Right renal cortex interstitium (tissue), 3 donors: ENCODE measurements around the gene ACKR3. TPM values are rescaled to one million over a fixed set of nuclear protein-coding genes. Genes with fewer than 3 reads are reported as not detected.

Experiments
- DNase-seq, 3 donors: peaks; one replicate each; pipeline ENCODE4 v3.0.0-alpha.2; 2013; ENCODE audit warnings: low read depth in 3 of 3, low spot score in 2 of 3
- polyA plus RNA-seq, 3 donors: library from polyadenylated mRNA; unstranded; fragments of 120-200 nt; gene quantifications; one replicate each; pipeline ENCODE4 v1.2.1, GENCODE V29; 2013; ENCODE audit not compliant: insufficient read length in 3 of 3

The ACKR3 gene
- polyA plus RNA-seq, 3 donors: 62.5 to 75.3 (median 72.7) TPM

DNA sequence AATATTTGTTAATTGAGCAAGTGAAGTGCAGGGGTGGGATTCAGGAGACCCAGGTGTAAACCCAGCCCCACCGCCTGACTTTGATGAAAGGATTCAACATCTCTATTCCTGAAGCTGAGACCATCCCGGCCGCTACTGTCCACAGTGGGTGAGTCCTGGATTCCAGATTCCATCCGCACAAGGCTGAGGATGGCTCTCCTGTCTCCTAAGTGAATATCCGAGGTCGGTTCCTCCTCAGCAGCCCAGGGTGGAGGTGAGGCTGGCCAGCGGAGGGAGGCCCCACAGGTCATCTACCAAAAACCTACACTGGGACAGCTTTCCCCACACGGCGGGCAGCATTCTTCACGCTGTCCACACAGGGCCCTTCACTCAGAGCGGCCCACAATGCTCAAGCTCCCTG, 57.6 kb downstream of the ACKR3 start:
- no peak for DNase-seq

DNA sequence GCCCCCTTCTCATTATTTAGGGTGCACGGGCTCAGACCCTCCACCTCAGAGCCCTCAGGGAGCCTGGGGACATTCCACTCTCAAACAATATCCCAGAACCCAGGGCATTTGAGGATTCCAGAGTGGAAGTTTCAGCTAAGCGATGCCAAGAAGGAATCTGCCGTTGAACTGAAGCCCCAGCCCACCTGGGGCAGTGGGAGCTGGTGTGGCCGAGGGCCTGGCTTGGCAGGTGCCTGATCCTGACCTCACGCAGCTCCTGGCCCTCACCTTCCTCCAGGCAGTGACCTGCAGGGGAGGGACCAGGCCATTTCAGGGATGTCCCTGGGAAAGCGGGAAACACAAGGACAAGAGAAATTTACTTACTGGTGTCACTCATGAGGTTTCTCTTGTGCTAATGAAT, 58.2 kb downstream of the ACKR3 start:
- DNase-seq: no peak

DNA sequence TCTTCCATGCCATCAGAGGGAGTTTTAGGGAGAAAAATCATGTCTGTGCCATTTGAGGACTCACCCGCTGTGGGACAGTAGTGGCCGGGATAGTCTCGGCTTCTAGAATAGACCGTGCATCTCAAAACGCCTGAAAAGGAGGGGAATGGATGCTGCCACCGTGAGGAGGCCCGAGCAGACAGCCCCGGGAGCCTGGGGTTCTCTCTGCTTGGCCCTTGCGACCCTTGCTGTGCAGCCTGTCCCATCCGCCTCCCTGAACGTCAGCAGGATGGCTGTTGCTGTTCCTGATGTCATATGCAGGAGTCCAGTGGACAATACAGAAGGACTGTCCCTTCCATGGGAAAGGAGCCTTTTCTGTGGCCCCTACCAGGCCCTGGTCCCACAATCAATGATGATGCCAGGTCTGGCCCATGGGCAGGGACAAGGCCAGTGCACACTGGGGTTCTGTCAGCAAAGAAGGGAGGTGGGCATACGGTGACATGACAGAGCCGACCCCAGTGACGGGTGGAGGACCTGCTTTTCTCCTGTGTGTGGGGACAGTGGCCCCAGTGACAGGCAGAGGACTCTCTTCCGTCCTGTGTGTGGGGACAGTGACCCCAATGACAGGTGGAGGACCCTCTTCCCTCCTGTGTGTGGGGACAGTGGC, 58.8 kb downstream of the ACKR3 start:
- DNase-seq: no peak

DNA sequence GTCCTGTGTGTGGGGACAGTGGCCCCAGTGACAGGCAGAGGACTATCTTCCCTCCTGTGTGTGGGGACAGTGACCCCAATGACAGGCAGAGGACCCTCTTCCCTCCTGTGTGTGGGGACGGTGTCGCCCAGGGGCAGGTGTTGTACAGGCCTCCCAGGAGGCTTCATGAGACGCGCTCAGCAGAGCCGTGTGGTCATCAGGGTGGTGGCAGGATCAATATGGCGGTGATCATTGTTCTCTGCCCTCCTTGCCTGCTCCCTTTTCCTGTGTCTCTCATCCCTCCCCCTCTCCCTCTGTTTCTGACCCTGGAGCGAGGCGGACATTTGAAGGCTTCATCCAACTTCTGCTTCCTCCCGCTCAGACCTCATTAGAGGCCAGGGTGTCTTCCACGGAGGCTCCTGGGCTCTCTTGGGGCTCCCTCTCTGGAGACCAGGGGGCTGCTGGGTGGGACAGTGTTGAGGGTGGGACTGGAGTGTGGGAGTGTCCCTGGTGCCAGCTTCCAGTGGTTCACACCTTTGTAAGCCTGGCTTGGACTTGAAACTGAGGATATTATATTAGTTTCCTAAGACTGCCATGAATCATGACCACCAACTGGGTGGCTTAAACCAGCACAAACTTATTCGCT, 59.5 kb downstream of the ACKR3 start:
- no peak for DNase-seq

DNA sequence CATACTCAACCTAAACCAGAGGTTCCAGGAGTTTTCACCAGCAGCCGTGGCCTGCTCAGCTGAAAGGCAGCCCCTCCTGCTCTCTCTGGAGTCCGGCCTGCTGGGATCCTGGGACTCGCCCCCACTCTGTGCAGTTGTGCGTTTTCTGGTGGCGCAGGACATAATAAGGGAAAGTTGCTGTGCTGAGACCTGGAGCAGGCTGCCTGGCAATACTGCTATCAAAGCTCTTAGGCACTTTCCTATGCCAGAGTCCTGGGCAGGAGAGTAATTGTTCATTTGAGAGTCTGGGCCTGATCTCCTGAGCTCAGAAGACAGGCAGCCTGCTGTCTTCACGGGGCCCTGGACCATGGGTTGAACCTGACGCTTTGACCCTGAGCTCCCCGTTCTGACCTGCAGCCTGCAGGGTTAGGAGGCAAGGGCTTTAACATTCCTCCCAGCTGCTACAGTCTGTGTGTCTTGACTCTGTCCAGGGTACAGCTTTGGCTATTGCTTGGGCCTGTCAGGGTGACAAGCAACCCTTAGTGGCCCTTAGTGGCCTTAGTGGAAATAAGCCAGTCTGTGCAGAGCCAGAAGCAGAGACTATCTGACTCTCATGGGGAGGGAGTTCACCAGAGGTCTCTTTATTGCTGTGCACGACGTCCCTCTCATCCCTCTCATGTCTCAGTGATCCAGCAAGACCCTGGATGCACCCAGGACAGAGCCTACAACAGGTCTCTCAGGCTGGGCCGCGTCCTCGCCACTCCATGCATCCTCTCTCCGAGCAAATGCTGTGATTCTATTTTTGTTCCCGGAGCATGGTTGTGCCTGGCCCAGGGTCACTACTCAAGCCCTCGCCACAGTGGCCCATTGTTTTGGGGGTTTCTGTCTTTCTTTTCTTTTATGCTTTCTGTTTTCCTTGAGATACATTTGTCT, 60.6 kb downstream of the ACKR3 start:
- DNase-seq: no peak

DNA sequence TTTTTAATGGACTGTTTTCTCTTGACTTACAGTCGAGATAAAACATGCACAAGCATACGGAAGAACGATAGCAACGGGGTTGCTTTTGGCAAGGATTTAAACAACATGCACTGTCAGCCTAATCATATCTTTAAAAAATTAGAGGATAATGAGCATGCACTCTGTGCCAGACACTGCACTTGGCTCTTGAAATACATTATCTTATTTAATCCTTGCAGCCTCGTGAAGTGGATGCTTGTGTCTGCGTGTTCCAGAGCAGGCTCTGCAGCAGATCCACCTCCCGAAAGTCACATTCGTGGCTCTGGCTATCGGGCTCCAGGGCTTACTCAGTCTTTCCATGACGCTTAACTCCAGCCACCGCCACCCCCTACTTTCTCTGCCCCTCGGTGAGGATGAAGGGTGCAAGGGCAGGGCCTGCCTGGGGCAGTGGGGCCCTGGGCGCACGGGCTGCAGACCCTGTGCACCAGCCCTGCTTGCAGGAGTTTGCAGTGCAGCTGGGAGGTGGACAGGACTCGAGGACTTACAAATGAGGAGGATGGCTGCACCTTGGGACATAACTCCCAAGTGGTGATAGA, 61.7 kb downstream of the ACKR3 start:
- DNase-seq: no peak

DNA sequence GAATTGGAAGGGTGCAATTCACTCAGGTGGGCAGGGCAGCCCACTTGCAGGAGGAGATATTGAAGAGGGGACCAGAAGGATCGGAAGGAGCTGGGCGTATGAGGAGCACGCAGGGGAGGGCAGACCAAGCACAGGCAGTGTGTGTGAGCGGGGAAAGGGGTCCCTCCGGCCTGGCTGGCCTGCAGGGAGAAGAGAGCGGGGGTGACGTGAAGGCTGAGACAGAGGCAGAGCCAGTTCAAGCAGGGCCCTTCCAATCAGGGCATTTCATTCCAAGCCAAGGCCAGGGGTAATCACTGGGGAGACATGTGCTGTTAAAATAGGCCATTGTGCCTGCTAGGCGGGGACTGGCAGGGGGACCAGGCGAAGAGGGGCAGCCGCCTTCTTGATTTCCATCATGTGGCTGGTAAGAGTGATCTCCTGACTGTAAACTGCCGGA, 62.2 kb downstream of the ACKR3 start:
- DNase-seq: no peak
